ENCODE data around the gene DLL3. TPM values are rescaled to one million over a fixed set of nuclear protein-coding genes. Genes with fewer than 3 reads are reported as not detected.

The DLL3 gene
- total RNA-seq, 1 experiment from 2014 or later, result 16.4 TPM

GRCh38 chr19:39502640-39503417 lies 4.1 kb downstream of the DLL3 start:
- H3K27me3 Mint-ChIP-seq (ENCODE audit: low read depth), result peaks cover 95% of the 10 kb centered on the region
- peak; percentile 8 for ATAC-seq
- POLR2A ChIA-PET, result interaction anchor here (1.0 kb wide), 1 partner anchor 29 kb away, joined by 3 read pairs; no protein-coding TSS in a partner anchor
- TF ChIP-seq NFATC4 (CRISPR knock-in tag; IDR thresholded peaks at IDR 0.05) (no peak), ZNF396 (CRISPR knock-in tag; IDR thresholded peaks at IDR 0.05; ENCODE audit: borderline replicate concordance) (no peak), SMAD4 (CRISPR knock-in tag; IDR thresholded peaks at IDR 0.05) (peak; percentile 96), TP53 (CRISPR knock-in tag; IDR thresholded peaks at IDR 0.05) (peak; percentile 100), GRHL2 (CRISPR knock-in tag; IDR thresholded peaks at IDR 0.05; ENCODE audit: insufficient replicate concordance, severe bottlenecking) (no peak), ZMAT4 (CRISPR knock-in tag; IDR thresholded peaks at IDR 0.05) (no peak), ZNF121 (CRISPR knock-in tag; IDR thresholded peaks at IDR 0.05) (peak; percentile 95), ATF2 (CRISPR knock-in tag; IDR thresholded peaks at IDR 0.05; ENCODE audit: borderline replicate concordance, low read depth) (peak; percentile 88), HMGXB4 (CRISPR knock-in tag; IDR thresholded peaks at IDR 0.05) (peak; percentile 94), FOXP1 (CRISPR knock-in tag; IDR thresholded peaks at IDR 0.05; ENCODE audit: borderline replicate concordance) (peak; percentile 100), PREB (CRISPR knock-in tag; IDR thresholded peaks at IDR 0.05; ENCODE audit: borderline replicate concordance) (peak; percentile 96), E2F4 (CRISPR knock-in tag; IDR thresholded peaks at IDR 0.05; ENCODE audit: borderline replicate concordance, low read depth) (peak; percentile 96), GABPB1 (CRISPR knock-in tag; IDR thresholded peaks at IDR 0.05) (peak; percentile 83), NFYB (CRISPR knock-in tag; conservative IDR thresholded peaks at IDR 0.05; ENCODE audit: low read depth) (peak; percentile 69), ARID4B (CRISPR knock-in tag; IDR thresholded peaks at IDR 0.05; ENCODE audit: borderline replicate concordance) (peak; percentile 99), CBFB (CRISPR knock-in tag; IDR thresholded peaks at IDR 0.05; ENCODE audit: low read depth) (peak; percentile 96), USF2 (CRISPR knock-in tag; IDR thresholded peaks at IDR 0.05) (peak; percentile 57), ATF3 (CRISPR knock-in tag; conservative IDR thresholded peaks at IDR 0.05) (peak; percentile 63), FOXP4 (CRISPR knock-in tag; IDR thresholded peaks at IDR 0.05) (peak; percentile 100), NFE2L1 (CRISPR knock-in tag; IDR thresholded peaks at IDR 0.05) (peak; percentile 98), OVOL2 (CRISPR knock-in tag; IDR thresholded peaks at IDR 0.05; ENCODE audit: borderline replicate concordance) (no peak), MXD4 (CRISPR knock-in tag; IDR thresholded peaks at IDR 0.05; ENCODE audit: borderline replicate concordance) (no peak)

More at GRCh38 chr19:39502640-39503417, 4.1 kb downstream of the DLL3 start:
- no peaks in the 10 kb centered on the region for H3K9me3 Mint-ChIP-seq
- H3K27ac Mint-ChIP-seq, result no peak overlapping the region
- DNase-seq (ENCODE audit: low spot score), result peak; percentile 80
- peaks cover 17% of the 10 kb centered on the region for H3K4me1 Mint-ChIP-seq
- CTCF ChIA-PET, result interaction anchor here (0.5 to 1.8 kb wide), 20 partner anchors 9 to 169 kb away, joined by 3 to 19 read pairs (median 5); partner anchors contain the start of genes EID2, EID2B, RPS16 and SELENOV
- no peak overlapping the region for H3K4me3 Mint-ChIP-seq
- H3K36me3 Mint-ChIP-seq, result peaks cover 13% of the 10 kb centered on the region

All from WTC11 (cell line).